Upper lobe of right lung (tissue), 1 donor: ENCODE results near the gene SERPINA5. TPM values are rescaled to one million over a fixed set of nuclear protein-coding genes. Genes with fewer than 3 reads are reported as not detected.

Experiments used
- ATAC-seq: fragments of 200-7000 bp; cut with Tn5 transposase; one replicate; pipeline ENCODE4 v1.9.1; 2020; ENCODE audit warnings: mild to moderate bottlenecking, moderate library complexity
- DNase-seq: peaks from one replicate; pipeline ENCODE4 v3.0.0-alpha.2; 2020
- H3K27ac ChIP-seq: fragments of 200-600 bp; one replicate; pipeline ENCODE4 v1.8.0; 2022
- H3K27me3 ChIP-seq: fragments of 200-600 bp; one replicate; pipeline ENCODE4 v1.8.0; 2022; ENCODE audit warnings: mild to moderate bottlenecking
- H3K36me3 ChIP-seq: fragments of 200-600 bp; one replicate; pipeline ENCODE4 v1.8.0; 2022
- H3K4me1 ChIP-seq: fragments of 200-600 bp; one replicate; pipeline ENCODE4 v1.8.0; 2022
- H3K4me3 ChIP-seq: fragments of 200-600 bp; one replicate; pipeline ENCODE4 v1.8.0; 2022; ENCODE audit warnings: mild to moderate bottlenecking
- H3K9me3 ChIP-seq: fragments of 200-600 bp; one replicate; pipeline ENCODE4 v1.8.0; 2022
- intact Hi-C: fragments of 100-400 bp; cut with DNase I; formaldehyde crosslinking; loops from one replicate; pipeline ENCODE4 v1.11.0; 2022
- total RNA-seq: library from RNA; stranded (reverse); fragmentation: NEBNext Ultra II Directional; extraction: Animal tissue kit (Norgen Biotek cat#: 25700); gene quantifications from one replicate; pipeline ENCODE4 v1.2.1, GENCODE V29; 2021
- TF ChIP-seq, protein P1 (sequence below): fragments of 200-600 bp; IDR thresholded peaks from one replicate; pipeline ENCODE4 v1.8.0; 2022; ENCODE audit warnings: antibody characterized with exemption
- donor health status: DM: no; HTN: yes; CAD: no; lungs with severe emphysema.

SERPINA5 gene
- total RNA-seq, 1 donor from 2014 or later: 0.41 TPM

DNA sequence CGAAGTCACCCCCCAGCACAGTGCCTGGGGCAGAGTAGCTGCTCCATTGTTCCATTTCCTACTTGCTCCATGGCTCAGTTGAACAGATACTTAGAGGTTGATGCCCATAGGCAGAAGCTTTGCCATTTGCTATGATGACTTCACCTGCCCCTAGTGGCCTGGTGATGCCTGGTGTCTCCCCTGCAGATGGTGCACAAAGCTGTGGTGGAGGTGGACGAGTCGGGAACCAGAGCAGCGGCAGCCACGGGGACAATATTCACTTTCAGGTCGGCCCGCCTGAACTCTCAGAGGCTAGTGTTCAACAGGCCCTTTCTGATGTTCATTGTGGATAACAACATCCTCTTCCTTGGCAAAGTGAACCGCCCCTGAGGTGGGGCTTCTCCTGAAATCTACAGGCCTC is 10.6 kb downstream of the SERPINA5 start:
- ATAC-seq (no peak), DNase-seq (no peak)
- Histone ChIP-seq H3K36me3 (no peaks in the 10 kb centered on the region), H3K27me3 (no peaks in the 10 kb centered on the region), H3K4me1 (no peaks in the 10 kb centered on the region), H3K4me3 (no peak overlapping the region), H3K27ac (no peak overlapping the region), H3K9me3 (no peaks in the 10 kb centered on the region)
- intact Hi-C loops: no loop called here
- TF ChIP-seq, protein P1, sequence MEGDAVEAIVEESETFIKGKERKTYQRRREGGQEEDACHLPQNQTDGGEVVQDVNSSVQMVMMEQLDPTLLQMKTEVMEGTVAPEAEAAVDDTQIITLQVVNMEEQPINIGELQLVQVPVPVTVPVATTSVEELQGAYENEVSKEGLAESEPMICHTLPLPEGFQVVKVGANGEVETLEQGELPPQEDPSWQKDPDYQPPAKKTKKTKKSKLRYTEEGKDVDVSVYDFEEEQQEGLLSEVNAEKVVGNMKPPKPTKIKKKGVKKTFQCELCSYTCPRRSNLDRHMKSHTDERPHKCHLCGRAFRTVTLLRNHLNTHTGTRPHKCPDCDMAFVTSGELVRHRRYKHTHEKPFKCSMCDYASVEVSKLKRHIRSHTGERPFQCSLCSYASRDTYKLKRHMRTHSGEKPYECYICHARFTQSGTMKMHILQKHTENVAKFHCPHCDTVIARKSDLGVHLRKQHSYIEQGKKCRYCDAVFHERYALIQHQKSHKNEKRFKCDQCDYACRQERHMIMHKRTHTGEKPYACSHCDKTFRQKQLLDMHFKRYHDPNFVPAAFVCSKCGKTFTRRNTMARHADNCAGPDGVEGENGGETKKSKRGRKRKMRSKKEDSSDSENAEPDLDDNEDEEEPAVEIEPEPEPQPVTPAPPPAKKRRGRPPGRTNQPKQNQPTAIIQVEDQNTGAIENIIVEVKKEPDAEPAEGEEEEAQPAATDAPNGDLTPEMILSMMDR: no peak

DNA sequence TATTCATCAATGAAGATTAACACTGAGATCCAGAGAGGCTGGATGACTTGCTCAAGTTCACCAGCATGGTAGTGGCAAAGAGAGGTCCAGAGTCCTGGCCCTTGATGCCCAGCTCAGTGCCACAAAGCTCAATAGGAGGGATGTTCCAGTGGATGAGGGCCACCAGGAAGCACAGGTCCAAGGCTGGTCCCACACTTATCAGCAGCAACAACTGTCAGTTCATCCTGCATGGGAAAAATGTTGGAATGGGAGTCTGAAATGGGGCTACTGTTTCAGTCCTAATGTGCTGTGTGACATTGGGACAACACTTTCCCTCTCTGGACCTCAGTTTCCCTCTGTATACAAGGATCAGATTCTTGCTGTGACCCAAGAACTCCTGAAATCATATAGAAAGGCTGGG is 11.2 kb downstream of the SERPINA5 start:
- intact Hi-C loops: no loop called here
- DNase-seq (no peak), ATAC-seq (no peak)
- Histone ChIP-seq H3K27me3 (no peaks in the 10 kb centered on the region), H3K9me3 (no peaks in the 10 kb centered on the region), H3K27ac (no peak overlapping the region), H3K4me3 (no peak overlapping the region), H3K36me3 (no peaks in the 10 kb centered on the region), H3K4me1 (no peaks in the 10 kb centered on the region)
- TF ChIP-seq, protein P1: no peak

DNA sequence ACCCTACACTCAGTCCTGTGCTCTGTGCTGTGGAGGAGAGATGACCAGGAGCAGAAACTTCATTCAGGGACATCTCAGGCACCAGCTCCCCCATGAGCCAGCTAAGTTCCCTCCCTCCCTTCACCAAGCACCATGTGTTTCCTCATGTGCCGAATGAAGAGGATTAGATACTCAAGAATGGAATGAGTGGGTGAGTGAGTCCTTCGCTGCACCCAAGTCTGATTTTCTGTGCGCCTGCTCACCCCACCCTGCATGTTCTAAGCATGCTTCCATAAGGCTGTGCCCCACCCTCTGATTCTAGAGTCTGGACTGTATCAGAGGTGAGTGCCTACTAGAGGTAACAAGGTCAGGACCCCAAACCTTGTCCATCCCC is 12.1 kb downstream of the SERPINA5 start:
- H3K4me1 ChIP-seq: no peaks in the 10 kb centered on the region
- no peaks in the 10 kb centered on the region for H3K27me3 ChIP-seq
- DNase-seq: no peak
- no peaks in the 10 kb centered on the region for H3K36me3 ChIP-seq
- no peak overlapping the region for H3K27ac ChIP-seq
- no peaks in the 10 kb centered on the region for H3K9me3 ChIP-seq
- intact Hi-C loops: no loop called here
- no peak for ATAC-seq
- no peak overlapping the region for H3K4me3 ChIP-seq
- TF ChIP-seq, protein P1: no peak

DNA sequence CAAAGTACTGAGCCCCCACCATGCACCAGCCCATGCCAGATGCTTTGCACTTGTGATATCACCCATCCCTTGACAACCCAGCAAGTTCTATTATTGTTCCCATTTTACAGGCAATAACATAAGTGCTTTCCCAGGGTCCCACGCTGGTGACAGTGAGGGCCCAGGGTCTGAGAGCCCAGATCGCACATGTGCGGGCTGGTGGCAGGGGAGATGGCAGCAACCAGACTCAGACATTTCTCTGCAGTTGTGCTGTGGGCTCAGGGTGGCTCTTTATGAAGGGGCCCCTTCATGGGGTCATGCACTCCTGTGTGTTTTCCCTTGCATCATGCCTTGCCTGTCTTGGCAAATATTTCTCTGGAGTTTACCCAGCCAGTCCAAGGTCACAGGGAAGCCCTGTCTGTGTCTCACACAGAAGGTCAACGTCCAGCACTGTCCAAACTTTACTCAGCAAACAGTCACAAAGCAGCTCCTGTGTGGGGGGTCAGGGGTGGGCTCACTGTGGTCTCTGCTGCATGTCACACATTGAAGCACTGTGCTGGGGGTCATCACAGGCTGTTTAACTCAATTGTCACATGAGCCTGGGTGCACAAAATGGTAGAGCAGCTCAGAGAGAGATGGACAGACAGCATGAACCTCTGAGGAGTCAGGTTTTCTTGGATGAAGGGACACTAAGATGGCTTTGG is 12.7 kb downstream of the SERPINA5 start:
- ATAC-seq (no peak), DNase-seq (no peak)
- Histone ChIP-seq H3K4me3 (no peak overlapping the region), H3K36me3 (no peaks in the 10 kb centered on the region), H3K4me1 (no peaks in the 10 kb centered on the region), H3K27ac (no peak overlapping the region), H3K9me3 (no peaks in the 10 kb centered on the region), H3K27me3 (no peaks in the 10 kb centered on the region)
- TF ChIP-seq, protein P1: no peak
- intact Hi-C loops: no loop called here

DNA sequence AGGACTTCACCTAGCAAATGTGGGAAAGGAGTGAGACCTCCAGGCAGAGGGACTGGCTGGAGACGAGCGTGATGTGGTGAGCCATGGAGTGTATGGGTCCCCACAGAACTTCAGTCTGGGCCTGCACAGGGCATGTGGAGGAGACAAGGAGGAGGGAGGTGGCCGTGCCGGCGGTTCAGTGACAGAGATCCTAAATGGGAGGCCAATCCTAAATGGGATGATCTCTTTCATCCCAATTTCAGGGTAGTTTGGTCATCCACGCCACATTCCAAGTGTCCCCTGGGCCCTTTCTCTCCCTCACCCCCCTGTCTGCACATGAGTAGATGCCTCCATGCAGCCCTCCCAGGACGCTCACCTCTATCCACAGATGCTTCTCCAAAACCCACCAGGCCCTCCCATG is 13.2 kb downstream of the SERPINA5 start:
- Histone ChIP-seq H3K27ac (no peak overlapping the region), H3K27me3 (no peaks in the 10 kb centered on the region), H3K4me1 (peaks cover 2% of the 10 kb centered on the region), H3K4me3 (no peak overlapping the region), H3K9me3 (no peaks in the 10 kb centered on the region), H3K36me3 (no peaks in the 10 kb centered on the region)
- DNase-seq: no peak
- ATAC-seq: no peak
- intact Hi-C loops: no loop called here
- TF ChIP-seq, protein P1: no peak

DNA sequence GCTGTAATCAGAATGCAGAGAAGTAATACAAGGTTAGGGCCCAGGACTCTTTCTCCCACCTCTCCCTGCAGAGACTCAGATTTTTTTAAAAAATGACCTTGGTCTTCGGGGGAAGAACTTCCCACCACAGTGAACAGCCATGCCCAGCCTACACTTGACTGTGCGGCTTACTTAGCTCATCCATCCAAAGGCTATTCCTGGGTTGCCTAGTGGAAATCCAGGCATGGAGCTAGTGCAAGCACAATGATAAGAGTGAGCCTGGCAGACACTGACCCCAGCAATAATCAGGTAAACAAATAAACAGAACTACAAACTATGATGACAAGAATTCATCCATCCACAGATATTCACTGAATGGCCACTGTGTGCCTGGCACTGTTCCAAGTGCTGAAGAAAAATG is 14.7 kb downstream of the SERPINA5 start:
- Histone ChIP-seq H3K4me3 (no peak overlapping the region), H3K27me3 (no peaks in the 10 kb centered on the region), H3K36me3 (no peaks in the 10 kb centered on the region), H3K9me3 (no peaks in the 10 kb centered on the region), H3K27ac (no peak overlapping the region), H3K4me1 (peaks cover 9% of the 10 kb centered on the region)
- intact Hi-C loops: no loop called here
- ATAC-seq: no peak
- DNase-seq: no peak
- TF ChIP-seq, protein P1: no peak
